Stimulated activated CD4-positive, alpha-beta T cell treated with anti-CD3 and anti-CD28 coated beads, Interleukin-1b, Interleukin-23, amount 100 ng/mL, for 24 hours (primary cell): ENCODE measurements around the gene FXYD1.
"Not testable (repeated sequence)": the region's sequence is repeated elsewhere in the genome, so short reads cannot be mapped to it uniquely, and the experiment has no call there.

Experiments
- DNase-seq, 4 experiments: peaks; one replicate each; pipeline ENCODE4 v3.0.0-alpha.2; 2020; ENCODE audit warnings: low read depth in 4 of 4, low spot score in 1 of 4

Gene FXYD1

DNA sequence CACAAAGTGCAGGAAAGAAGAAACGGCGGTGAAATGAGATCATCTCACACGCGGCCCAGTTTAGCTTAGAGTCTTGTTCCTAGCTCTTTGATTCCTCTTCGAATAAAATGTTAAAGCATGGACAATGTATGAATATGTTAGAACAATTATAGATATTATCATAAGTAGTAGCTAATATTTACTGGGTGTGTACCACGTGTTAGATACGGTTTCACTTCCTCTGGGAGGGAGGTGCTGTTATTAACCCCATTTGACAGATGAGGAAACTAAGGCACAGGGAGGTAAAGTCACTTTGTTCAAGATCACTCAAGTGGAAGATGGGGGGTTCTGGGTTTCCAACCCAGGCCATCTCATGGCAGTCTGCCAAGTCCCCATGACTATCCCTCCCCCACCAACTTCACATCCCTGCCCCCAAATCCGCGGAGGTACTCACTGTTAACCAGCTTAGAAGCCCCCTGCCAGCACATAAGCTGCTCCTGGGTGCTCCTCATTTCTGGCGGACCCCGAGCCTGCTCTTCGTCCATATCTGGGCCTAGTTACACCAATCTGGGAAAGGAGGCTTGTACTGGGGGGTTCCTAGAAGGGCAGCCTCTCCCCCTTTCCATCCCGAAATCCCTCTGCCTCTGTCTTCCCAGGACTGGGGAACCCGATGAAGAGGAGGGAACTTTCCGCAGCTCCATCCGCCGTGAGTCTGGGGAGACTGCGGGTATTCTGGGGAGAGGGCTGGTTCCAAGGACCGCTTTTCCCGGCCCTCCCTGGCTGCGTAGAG, 3.4 kb downstream of the FXYD1 start:
- no peak for DNase-seq

DNA sequence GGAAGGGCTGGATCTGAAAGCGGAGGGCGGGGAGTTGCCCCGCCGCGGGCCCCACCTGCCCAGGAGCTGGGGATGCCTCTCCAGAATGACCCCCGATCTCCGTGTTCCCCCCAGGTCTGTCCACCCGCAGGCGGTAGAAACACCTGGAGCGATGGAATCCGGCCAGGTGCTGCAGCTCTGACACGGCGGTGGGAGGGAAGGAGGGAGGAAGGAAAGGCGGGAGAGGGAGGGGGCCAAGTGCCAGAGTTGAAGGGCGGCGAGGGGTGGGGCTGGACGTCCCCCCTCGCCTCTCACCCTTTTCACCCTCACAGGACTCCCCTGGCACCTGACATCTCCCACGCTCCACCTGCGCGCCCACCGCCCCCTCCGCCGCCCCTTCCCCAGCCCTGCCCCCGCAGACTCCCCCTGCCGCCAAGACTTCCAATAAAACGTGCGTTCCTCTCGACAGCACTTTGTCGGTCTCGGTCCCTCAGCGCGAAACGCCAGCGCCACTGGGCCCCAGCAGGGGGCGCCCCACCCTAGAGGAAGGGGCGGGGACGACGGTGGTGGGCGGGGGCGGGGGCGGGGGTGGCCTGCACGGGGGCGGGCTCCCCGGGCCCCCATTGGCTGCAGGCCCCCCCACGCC, 4.1 kb downstream of the FXYD1 start:
- DNase-seq = peak in 3 of 4 experiments; percentile 29 to 61 (median 44)

DNA sequence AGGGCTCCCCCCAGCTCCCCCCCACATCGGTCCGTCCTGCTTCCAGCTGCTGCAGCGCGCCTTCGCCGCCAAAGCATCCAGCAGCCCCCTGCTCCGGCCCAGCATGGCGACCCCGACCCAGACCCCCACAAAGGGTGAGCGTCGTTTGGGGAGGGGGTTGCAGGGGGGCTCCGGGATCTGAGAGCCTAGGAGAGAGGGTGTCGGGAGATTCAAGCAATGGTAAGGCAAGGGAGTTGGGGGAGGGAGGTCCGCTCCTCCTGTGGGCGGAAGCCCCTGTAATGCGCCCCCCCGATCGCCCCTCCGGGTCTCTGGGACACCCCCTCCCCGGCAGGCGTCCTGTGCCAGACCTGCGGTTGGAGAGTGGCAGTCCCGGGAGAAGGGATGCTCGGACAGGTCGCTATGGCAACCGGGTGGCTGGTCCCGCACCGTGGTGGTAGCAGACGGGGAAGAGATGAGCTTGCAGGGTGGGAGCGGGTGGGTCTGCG, 4.6 kb downstream of the FXYD1 start, which contains the start of gene FXYD7:
Gene FXYD7, plus strand, starts transcription at position 25 of the 485 bp plus-strand sequence. Its CDS starts 79 bp downstream, at position 104.
- no peak for DNase-seq

DNA sequence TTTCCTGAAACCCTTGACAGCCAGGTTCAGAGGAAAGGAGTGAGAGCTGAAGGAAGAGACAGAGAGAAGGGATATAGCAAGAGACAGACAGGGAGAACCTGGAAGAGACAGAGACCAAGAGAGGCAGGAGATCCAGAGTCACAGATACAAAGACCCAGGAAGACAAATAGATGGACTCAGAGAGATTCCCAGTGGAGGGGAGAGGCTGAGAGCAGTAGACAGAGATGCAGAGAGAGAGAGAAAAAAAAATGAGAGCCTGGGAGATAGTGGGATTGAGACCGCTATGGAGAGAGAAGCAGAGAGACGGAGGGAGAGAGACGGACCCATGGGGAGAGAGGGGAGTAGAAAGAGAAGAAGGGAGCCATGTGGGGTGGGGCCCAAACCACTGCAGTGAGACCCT, 5.2 kb downstream of the FXYD1 start:
- DNase-seq = no peak

- DNase-seq = no peak
Observed at GRCh38 chr19:35144259-35144599, 5.6 kb downstream of the FXYD1 start.

- no peak for DNase-seq
Observed at GRCh38 chr19:35144600-35145436, 6.2 kb downstream of the FXYD1 start.

DNA sequence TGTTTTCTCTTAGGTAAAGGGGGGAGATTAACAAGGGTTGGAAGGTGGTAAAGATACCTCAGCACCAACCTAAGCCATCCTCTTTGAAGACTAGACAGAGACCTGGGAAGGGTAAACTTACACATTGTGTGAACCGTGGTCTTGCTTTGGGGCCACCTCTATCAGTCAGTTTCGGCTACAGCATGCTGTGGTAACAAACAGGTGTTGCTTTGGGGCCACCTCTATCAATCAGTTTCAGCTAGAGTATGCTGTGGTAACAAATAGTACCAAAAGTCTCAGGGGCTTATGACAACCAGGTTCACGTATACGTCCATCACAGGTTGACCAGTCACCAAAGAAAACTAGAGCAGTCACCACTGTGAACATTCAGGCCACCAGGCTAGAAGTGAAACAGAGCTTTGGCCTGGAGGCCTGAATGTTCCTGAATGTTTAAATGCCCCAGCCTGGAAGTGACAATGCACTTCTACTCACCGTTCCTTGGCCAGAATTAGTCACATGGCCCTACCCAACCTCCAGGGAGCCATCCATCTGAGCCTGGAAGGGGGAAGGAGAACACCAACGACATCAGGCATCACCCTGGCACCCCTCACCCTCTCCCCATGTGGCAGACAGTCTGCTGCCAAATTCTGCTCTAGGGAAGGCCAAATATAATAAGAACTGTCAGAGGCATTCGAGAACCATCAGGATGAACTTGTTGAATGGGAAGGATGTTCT, 8.3 kb downstream of the FXYD1 start:
- DNase-seq = no peak

GRCh38 chr19:35149463-35149862, 10.8 kb downstream of the FXYD1 start:
- DNase-seq = no peak

DNA sequence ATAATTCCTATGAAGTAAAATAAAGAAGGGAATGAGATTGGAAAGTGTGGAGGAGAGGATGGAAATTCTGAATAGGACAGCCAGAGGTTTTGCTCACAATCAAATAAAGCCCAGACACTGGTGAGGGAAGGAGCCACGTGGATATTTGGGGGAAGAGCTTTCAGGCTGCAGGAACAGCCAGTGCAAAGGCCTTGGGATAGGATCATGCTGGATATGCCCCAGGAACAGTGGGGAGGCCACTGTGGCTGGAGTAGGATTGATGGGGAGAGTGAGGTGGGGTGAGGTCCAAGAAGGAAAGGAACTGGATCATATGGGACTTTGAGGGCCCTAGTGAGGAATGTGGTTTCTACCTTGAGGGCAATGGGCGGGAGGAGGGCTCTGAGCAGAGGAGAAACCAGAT, 11.8 kb downstream of the FXYD1 start:
- no peak for DNase-seq

GRCh38 chr19:35151273-35152065, 12.8 kb downstream of the FXYD1 start:
- no peak for DNase-seq

- DNase-seq = not testable (repeated sequence)
Observed at GRCh38 chr19:35153129-35153522, 14.5 kb downstream of the FXYD1 start.

GRCh38 chr19:35153701-35154524, 15.3 kb downstream of the FXYD1 start:
- peak; percentile 48 to 77 (median 62) for DNase-seq

- peak; percentile 60 to 81 (median 71) for DNase-seq
Observed at GRCh38 chr19:35154525-35155406, 16.1 kb downstream of the FXYD1 start, which contains the start of gene FXYD5. Gene FXYD5 (plus strand): TSS chr19:35154735. CDS start chr19:35155551, 816 bp downstream.

DNA sequence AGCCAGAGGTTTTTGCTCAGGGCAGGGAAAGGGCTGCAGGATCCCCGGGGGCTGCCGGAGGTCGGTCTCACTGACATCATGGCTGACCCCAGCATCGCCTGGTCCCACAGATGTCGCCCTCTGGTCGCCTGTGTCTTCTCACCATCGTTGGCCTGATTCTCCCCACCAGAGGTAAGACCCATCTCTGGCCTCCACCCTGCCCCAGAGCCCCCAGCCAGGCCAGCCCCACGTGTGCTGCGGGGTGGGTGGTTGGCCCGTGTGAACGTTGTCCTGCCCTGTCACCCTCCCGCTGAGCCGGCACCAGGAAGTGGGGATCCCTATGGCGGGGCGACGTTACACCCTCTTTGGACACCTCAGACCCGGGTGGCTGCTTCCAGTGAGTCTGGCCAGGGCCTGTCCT, 16.8 kb downstream of the FXYD1 start:
- DNase-seq = peak in 1 of 4 experiments; percentile 36

GRCh38 chr19:35155981-35156672, 17.5 kb downstream of the FXYD1 start:
- no peak for DNase-seq

- DNase-seq = no peak
Observed at GRCh38 chr19:35156673-35157014, 18.0 kb downstream of the FXYD1 start.

DNA sequence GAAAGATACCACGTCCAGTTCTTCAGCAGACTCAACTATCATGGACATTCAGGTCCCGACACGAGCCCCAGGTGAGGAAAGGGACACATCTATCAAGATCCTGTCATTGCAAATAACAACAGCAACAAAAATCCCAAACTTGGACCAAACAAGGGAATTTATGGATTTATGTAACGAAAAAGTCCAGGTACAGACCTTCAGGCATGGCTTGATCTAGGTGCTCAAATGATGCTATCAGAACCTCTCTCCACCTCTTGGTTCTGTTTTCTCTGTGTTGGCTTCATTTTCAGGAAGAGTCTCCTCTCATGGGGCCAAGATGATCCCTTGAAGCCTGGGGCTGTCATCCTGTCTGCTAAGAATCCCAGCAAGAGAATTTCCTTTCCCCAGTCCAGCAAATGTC, 18.8 kb downstream of the FXYD1 start:
- no peak for DNase-seq

- DNase-seq = no peak
Observed at GRCh38 chr19:35159606-35160005, 21.0 kb downstream of the FXYD1 start.
